HL-60 (cell line): ENCODE measurements around the gene ZNF132.
"Not testable (repeated sequence)": the region's sequence is repeated elsewhere in the genome, so short reads cannot be mapped to it uniquely, and the experiment has no call there.

Experiments used
- CTCF ChIP-seq: IDR thresholded peaks from one replicate; pipeline ENCODE4 v1.5.1; 2011; ENCODE audit warnings: low read length, control low read depth, inconsistent platforms; ENCODE audit not compliant: insufficient read depth
- POLR2AphosphoS5 ChIP-seq: IDR thresholded peaks from 2 replicates; pipeline ENCODE4 v1.6.1; 2012; ENCODE audit warnings: low read depth
- SPI1 ChIP-seq: IDR thresholded peaks from 2 replicates; pipeline ENCODE4 v1.6.1; 2012; ENCODE audit warnings: low read depth, mild to moderate bottlenecking, borderline replicate concordance
- TF ChIP-seq, protein P1 (sequence below): IDR thresholded peaks from 2 replicates; pipeline ENCODE4 v1.6.1; 2012; ENCODE audit warnings: low read depth; ENCODE audit not compliant: insufficient replicate concordance

DNA sequence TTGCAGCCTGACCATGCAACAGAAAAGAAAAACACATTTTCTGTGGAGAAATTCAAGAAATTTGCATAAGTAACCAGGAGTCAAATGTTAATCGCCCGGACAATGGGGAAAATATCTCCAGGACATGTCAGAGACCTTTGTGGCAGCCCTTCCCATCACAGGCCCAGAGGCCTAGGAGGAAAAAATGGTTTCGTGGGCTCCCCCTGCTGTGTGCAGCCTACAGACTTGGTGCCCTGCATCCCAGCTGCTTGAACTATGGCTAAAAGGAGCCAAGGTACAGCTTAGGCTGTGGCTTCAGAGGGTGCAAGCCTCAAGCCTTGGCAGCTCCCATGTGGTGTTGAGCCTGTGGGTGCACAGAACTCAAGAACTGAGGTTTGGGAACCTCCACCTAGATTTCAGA, 8.9 kb upstream of the ZNF132 start:
- not testable (repeated sequence) for TF ChIP-seq CTCF, POLR2AphosphoS5, SPI1
- TF ChIP-seq, protein P1, sequence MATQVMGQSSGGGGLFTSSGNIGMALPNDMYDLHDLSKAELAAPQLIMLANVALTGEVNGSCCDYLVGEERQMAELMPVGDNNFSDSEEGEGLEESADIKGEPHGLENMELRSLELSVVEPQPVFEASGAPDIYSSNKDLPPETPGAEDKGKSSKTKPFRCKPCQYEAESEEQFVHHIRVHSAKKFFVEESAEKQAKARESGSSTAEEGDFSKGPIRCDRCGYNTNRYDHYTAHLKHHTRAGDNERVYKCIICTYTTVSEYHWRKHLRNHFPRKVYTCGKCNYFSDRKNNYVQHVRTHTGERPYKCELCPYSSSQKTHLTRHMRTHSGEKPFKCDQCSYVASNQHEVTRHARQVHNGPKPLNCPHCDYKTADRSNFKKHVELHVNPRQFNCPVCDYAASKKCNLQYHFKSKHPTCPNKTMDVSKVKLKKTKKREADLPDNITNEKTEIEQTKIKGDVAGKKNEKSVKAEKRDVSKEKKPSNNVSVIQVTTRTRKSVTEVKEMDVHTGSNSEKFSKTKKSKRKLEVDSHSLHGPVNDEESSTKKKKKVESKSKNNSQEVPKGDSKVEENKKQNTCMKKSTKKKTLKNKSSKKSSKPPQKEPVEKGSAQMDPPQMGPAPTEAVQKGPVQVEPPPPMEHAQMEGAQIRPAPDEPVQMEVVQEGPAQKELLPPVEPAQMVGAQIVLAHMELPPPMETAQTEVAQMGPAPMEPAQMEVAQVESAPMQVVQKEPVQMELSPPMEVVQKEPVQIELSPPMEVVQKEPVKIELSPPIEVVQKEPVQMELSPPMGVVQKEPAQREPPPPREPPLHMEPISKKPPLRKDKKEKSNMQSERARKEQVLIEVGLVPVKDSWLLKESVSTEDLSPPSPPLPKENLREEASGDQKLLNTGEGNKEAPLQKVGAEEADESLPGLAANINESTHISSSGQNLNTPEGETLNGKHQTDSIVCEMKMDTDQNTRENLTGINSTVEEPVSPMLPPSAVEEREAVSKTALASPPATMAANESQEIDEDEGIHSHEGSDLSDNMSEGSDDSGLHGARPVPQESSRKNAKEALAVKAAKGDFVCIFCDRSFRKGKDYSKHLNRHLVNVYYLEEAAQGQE, result not testable (repeated sequence)
